Mesenchymal stem cell (in vitro differentiated cells and primary cell): ENCODE measurements around the gene ADAMTSL1.

ENCODE experiments used
- DNase-seq: peaks from one replicate; pipeline ENCODE4 v3.0.0-alpha.2; 2013
- H2AFZ ChIP-seq: one replicate; pipeline ENCODE4 v1.6.1; 2013; ENCODE audit warnings: low read depth, mild to moderate bottlenecking, control low read depth, inconsistent platforms, low read length, moderate library complexity
- H2AK5ac ChIP-seq: 2 replicates; pipeline ENCODE4 v1.6.1; 2013; ENCODE audit warnings: low read length, moderate library complexity, mild to moderate bottlenecking, inconsistent platforms; ENCODE audit not compliant: severe bottlenecking
- H2BK120ac ChIP-seq: one replicate; pipeline ENCODE4 v1.6.1; 2013; ENCODE audit warnings: low read depth, mild to moderate bottlenecking, inconsistent platforms, low read length, moderate library complexity
- H2BK12ac ChIP-seq, 2 experiments: one replicate each; pipeline ENCODE4 v1.6.1; 2013; ENCODE audit warnings: inconsistent platforms in 2 of 2, low read length in 2 of 2, mild to moderate bottlenecking in 2 of 2, moderate library complexity in 2 of 2, control low read depth in 1 of 2
- H2BK15ac ChIP-seq: one replicate; pipeline ENCODE4 v1.6.1; 2013; ENCODE audit warnings: mild to moderate bottlenecking, low read depth, inconsistent platforms; ENCODE audit not compliant: poor library complexity, severe bottlenecking
- H2BK5ac ChIP-seq: 2 replicates; pipeline ENCODE4 v1.6.1; 2013; ENCODE audit warnings: low read depth, mild to moderate bottlenecking, low read length, control low read depth, inconsistent platforms; ENCODE audit not compliant: poor library complexity, severe bottlenecking
- H3K14ac ChIP-seq, 2 experiments: one replicate each; pipeline ENCODE4 v1.6.1; 2013; ENCODE audit warnings: inconsistent platforms in 2 of 2, low read length in 2 of 2, control low read depth in 1 of 2, mild to moderate bottlenecking in 1 of 2, moderate library complexity in 1 of 2
- H3K18ac ChIP-seq, 2 experiments: one replicate each; pipeline ENCODE4 v1.6.1; 2013; ENCODE audit warnings: inconsistent platforms in 2 of 2, low read length in 2 of 2, control low read depth in 1 of 2, low read depth in 1 of 2, mild to moderate bottlenecking in 1 of 2
- H3K23ac ChIP-seq, 2 experiments: one replicate each; pipeline ENCODE4 v1.6.1; 2013; ENCODE audit warnings: inconsistent platforms in 2 of 2, low read length in 2 of 2, mild to moderate bottlenecking in 2 of 2, moderate library complexity in 2 of 2, control low read depth in 1 of 2
- H3K27ac ChIP-seq: 2 replicates; pipeline ENCODE4 v1.5.1; 2013; ENCODE audit warnings: mild to moderate bottlenecking, moderate library complexity, low read length, control low read depth, inconsistent platforms; ENCODE audit not compliant: poor library complexity, severe bottlenecking
- H3K27me3 ChIP-seq, 2 experiments: 2 replicates each; pipeline versions ENCODE4 v1.6.1 to v1.7.0; 2013; ENCODE audit warnings: low read length in 2 of 2, mild to moderate bottlenecking in 2 of 2, moderate library complexity in 2 of 2, control low read depth in 1 of 2, inconsistent platforms in 1 of 2; ENCODE audit not compliant: control insufficient read depth in 1 of 2, insufficient read depth in 1 of 2
- H3K36me3 ChIP-seq, 2 experiments: 2 replicates each; pipeline versions ENCODE4 v1.6.1 to v1.7.0; 2013; ENCODE audit warnings: low read length in 2 of 2, control low read depth in 1 of 2, inconsistent platforms in 1 of 2, low read depth in 1 of 2, mild to moderate bottlenecking in 1 of 2; ENCODE audit not compliant: insufficient read depth in 2 of 2, control insufficient read depth in 1 of 2
- H3K4ac ChIP-seq, 2 experiments: one replicate each; pipeline ENCODE4 v1.6.1; 2013; ENCODE audit warnings: inconsistent platforms in 2 of 2, low read length in 2 of 2, mild to moderate bottlenecking in 2 of 2, moderate library complexity in 2 of 2, control low read depth in 1 of 2, low read depth in 1 of 2
- H3K4me1 ChIP-seq: 2 replicates; pipeline ENCODE4 v1.6.1; 2013; ENCODE audit warnings: low read depth, low read length, control low read depth; ENCODE audit not compliant: control insufficient read depth, insufficient read depth
- H3K4me2 ChIP-seq: 2 replicates; pipeline ENCODE4 v1.6.1; 2013; ENCODE audit warnings: low read length, mild to moderate bottlenecking, inconsistent platforms; ENCODE audit not compliant: poor library complexity, severe bottlenecking
- H3K4me3 ChIP-seq, 2 experiments: 2 replicates each; pipeline versions ENCODE4 v1.5.1 to v1.7.0; 2013; ENCODE audit warnings: low read length in 2 of 2, mild to moderate bottlenecking in 2 of 2, control low read depth in 1 of 2, low read depth in 1 of 2; ENCODE audit not compliant: insufficient read depth in 1 of 2
- H3K79me1 ChIP-seq: replicated peaks from 2 replicates; pipeline ENCODE4 v1.6.1; 2013; ENCODE audit warnings: mild to moderate bottlenecking, control low read depth, low read length, inconsistent platforms; ENCODE audit not compliant: poor library complexity, severe bottlenecking
- H3K9ac ChIP-seq: 2 replicates; pipeline ENCODE4 v1.7.0; 2013; ENCODE audit warnings: mild to moderate bottlenecking, low read length, moderate library complexity
- H3K9me3 ChIP-seq: 2 replicates; pipeline ENCODE4 v1.7.0; 2013; ENCODE audit warnings: mild to moderate bottlenecking, low read length; ENCODE audit not compliant: control insufficient read depth
- H4K8ac ChIP-seq: one replicate; pipeline ENCODE4 v1.6.1; 2013; ENCODE audit warnings: inconsistent platforms, mild to moderate bottlenecking, low read length, moderate library complexity
- H4K91ac ChIP-seq: one replicate; pipeline ENCODE4 v1.6.1; 2013; ENCODE audit warnings: mild to moderate bottlenecking, low read length, inconsistent platforms
- WGBS: methylation state at CpG from one replicate; pipeline ENCODE4 v1.1.7; 2013; ENCODE audit warnings: mixed read lengths; 5-methylcytosine and 5-hydroxymethylcytosine counted together

Gene ADAMTSL1

GRCh38 chr9:18834740-18835361 is 360.9 kb downstream of the ADAMTSL1 start:
- Histone ChIP-seq H3K4me3 (no peak overlapping the region), H4K8ac (no peak overlapping the region), H3K9ac (no peak overlapping the region), H3K4me2 (no peak overlapping the region), H3K18ac (no peak overlapping the region), H3K79me1 (no peaks in the 10 kb centered on the region), H2BK12ac (no peak overlapping the region), H3K14ac (no peak overlapping the region), H3K9me3 (no peaks in the 10 kb centered on the region), H3K4ac (no peak overlapping the region), H2AFZ (no peak overlapping the region), H2BK120ac (no peak overlapping the region), H3K27ac (no peak overlapping the region), H4K91ac (no peak overlapping the region), H3K36me3 (peaks cover 0 to 70% of the 10 kb centered on the region in 2 experiments), H2BK5ac (no peak overlapping the region), H2AK5ac (no peak overlapping the region), H3K4me1 (no peaks in the 10 kb centered on the region), H3K27me3 (no peaks in the 10 kb centered on the region), H3K23ac (no peak overlapping the region), H2BK15ac (no peak overlapping the region)
- no peak for DNase-seq
- 100% methylated on average over 1 of the region's 4 CpGs for WGBS

DNA sequence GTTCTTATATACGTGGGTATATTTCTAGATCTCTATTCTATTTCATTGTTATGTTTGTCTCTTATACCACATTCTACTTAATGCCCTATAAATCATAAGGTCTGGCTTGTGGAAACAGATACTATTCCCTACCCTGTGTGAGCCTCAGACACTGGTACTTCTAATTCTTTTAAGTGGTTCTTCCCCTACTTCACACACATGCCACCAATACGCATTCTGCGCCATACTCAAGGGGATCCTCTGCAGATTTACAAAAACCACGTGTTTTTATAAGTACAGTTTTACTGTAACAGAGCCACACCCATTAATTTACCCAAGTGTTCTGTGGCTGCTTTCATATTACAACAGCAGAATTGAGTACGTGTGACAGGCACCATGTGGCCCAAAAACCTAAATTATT is 363.4 kb downstream of the ADAMTSL1 start:
- no peaks in the 10 kb centered on the region for H3K27me3 ChIP-seq
- no peak overlapping the region for H2AK5ac ChIP-seq
- WGBS, result 89% methylated on average over 4 of the region's 5 CpGs

DNA sequence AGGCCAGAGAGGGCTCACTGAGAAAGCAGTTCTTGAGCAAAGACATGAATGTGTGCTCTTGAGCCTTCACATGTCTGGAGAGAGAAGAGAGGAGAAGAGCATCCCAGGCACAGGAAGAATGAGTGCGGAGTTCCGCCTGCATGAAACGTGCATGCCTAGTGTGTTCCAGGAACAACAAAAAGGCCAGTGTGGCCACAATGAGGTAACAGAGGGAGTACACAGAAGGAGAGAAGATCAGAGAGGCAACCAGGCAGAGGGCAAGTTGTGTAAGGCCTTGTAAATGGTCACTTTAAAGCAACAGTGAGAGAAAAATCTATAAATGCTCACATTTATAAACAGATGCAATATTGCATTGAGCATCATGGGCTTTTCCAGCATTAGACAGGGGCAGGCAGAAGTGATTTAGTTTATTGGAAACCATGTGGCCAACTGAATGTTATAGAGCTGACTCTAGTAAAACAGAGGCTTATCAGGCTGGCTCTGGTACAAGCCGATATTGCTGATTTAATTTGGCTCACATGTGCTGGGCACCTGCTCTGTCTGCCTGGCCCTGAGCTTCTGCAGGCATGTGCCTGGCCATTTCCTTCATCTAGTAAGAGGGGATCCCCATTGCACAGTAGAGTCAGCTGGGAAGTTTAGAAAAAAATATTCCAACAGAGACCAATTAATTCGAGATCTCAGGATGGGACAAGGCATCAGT is 373.8 kb downstream of the ADAMTSL1 start:
- Histone ChIP-seq H4K91ac (no peak overlapping the region), H2BK5ac (no peak overlapping the region), H3K9ac (no peak overlapping the region), H3K14ac (no peak overlapping the region), H3K4me2 (no peak overlapping the region), H3K36me3 (peaks cover 6 to 78% of the 10 kb centered on the region in 2 experiments), H2AFZ (no peak overlapping the region), H3K9me3 (no peaks in the 10 kb centered on the region), H3K27me3 (no peaks in the 10 kb centered on the region), H2BK12ac (no peak overlapping the region), H3K23ac (no peak overlapping the region), H2BK120ac (no peak overlapping the region), H3K18ac (no peak overlapping the region), H3K4me1 (no peaks in the 10 kb centered on the region), H2BK15ac (no peak overlapping the region), H3K27ac (no peak overlapping the region), H4K8ac (no peak overlapping the region), H3K4me3 (no peak overlapping the region), H2AK5ac (no peak overlapping the region), H3K79me1 (no peaks in the 10 kb centered on the region), H3K4ac (no peak overlapping the region)
- WGBS, result 80% methylated on average over 4 of the region's 5 CpGs
- no peak for DNase-seq

More for the DNA sequence above, 363.4 kb downstream of the ADAMTSL1 start:
- no peak overlapping the region for H3K27ac ChIP-seq
- H3K4me3 ChIP-seq, result no peak overlapping the region
- H2BK12ac ChIP-seq, result no peak overlapping the region
- H3K4me2 ChIP-seq, result no peak overlapping the region
- H2BK15ac ChIP-seq, result no peak overlapping the region
- no peak overlapping the region for H2BK5ac ChIP-seq
- no peak overlapping the region for H3K4ac ChIP-seq
- no peak overlapping the region for H3K18ac ChIP-seq
- H2BK120ac ChIP-seq, result no peak overlapping the region
- no peak overlapping the region for H4K91ac ChIP-seq
- no peaks in the 10 kb centered on the region for H3K4me1 ChIP-seq
- H4K8ac ChIP-seq, result no peak overlapping the region
- H3K23ac ChIP-seq, result no peak overlapping the region
- H3K36me3 ChIP-seq, result peaks cover 0 to 45% of the 10 kb centered on the region in 2 experiments
- H3K79me1 ChIP-seq, result no peaks in the 10 kb centered on the region
- H3K9me3 ChIP-seq, result no peaks in the 10 kb centered on the region
- no peak overlapping the region for H3K14ac ChIP-seq
- DNase-seq, result no peak
- H3K9ac ChIP-seq, result no peak overlapping the region
- no peak overlapping the region for H2AFZ ChIP-seq

DNA sequence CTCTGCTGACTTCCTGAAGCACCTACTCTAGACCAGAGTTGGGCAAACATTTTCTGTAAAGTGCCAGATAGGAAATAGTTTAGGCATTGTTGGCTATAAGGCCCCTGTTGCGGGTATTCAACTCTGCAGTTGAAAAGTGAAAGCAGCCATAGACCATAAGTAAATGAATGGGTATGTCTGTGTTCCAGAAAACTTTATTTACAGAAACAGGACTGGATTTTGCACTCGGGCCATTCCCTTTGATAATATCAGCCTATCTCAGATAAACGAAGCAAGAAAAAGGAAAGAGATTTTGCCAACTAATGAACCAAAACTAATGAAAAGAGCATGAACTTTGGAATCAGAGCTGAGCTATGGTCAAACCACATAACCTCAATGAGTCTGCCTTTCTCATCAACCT is 374.7 kb downstream of the ADAMTSL1 start:
- Histone ChIP-seq H2BK15ac (no peak overlapping the region), H3K14ac (no peak overlapping the region), H3K4me2 (no peak overlapping the region), H2BK12ac (no peak overlapping the region), H3K9me3 (no peaks in the 10 kb centered on the region), H3K4me3 (no peak overlapping the region), H3K18ac (no peak overlapping the region), H2BK120ac (no peak overlapping the region), H2AFZ (no peak overlapping the region), H4K91ac (no peak overlapping the region), H3K4me1 (no peaks in the 10 kb centered on the region), H2BK5ac (no peak overlapping the region), H2AK5ac (no peak overlapping the region), H3K27ac (no peak overlapping the region), H3K36me3 (peaks cover 6 to 87% of the 10 kb centered on the region in 2 experiments), H4K8ac (no peak overlapping the region), H3K79me1 (no peaks in the 10 kb centered on the region), H3K9ac (no peak overlapping the region), H3K27me3 (no peaks in the 10 kb centered on the region), H3K23ac (no peak overlapping the region), H3K4ac (no peak overlapping the region)
- WGBS, result 95% methylated on average over 3 of the region's 3 CpGs
- DNase-seq, result no peak
